Fibroblast of the aortic adventitia (primary cell): Measurements from ENCODE around the gene MARVELD3. TPM values are rescaled to one million over a fixed set of nuclear protein-coding genes. Genes with fewer than 3 reads are reported as not detected.

Experiments used
- DNase-seq: peaks from one replicate; pipeline ENCODE4 v3.0.0-alpha.2; 2010; ENCODE audit warnings: low read depth
- H3K4me3 ChIP-seq: 2 replicates; pipeline ENCODE4 v1.5.1; 2011; ENCODE audit warnings: low read depth, mild to moderate bottlenecking, control low read depth, low read length, moderate library complexity
- total RNA-seq: library from RNA; depleted of rRNA; stranded (reverse); fragments of >200 nt; gene quantifications from 2 replicates; pipeline ENCODE4 v1.2.3, GENCODE V29; 2012; ENCODE audit warnings: low replicate concordance
- TF ChIP-seq, protein P1 (sequence below): IDR thresholded peaks from 2 replicates; pipeline ENCODE4 v1.5.1; 2011; ENCODE audit warnings: mild to moderate bottlenecking, low read length, control low read depth, inconsistent platforms; ENCODE audit not compliant: insufficient read depth

The MARVELD3 gene
- total RNA-seq, 1 donor: not detected

DNA sequence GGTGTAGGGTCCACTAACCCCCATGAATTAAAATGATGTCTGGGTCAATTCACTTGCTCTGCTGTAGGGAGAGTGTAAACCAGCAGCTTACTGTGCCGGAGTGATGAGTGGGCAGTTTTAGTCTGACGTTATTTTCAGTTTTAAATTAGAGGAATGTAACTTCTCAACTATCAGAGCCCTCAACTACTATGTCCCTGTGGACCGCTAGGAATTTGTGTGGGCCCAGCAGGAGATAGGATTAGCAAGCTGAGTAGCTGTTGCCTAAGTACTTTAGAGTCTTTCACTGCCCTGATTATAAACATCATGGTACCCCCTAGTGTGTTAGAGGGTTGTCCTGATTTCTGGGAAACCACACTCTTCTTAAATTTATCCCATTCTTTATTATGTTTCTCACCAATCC lies 11.4 kb downstream of the MARVELD3 start:
- H3K4me3 ChIP-seq: no peak overlapping the region
- TF ChIP-seq, protein P1, sequence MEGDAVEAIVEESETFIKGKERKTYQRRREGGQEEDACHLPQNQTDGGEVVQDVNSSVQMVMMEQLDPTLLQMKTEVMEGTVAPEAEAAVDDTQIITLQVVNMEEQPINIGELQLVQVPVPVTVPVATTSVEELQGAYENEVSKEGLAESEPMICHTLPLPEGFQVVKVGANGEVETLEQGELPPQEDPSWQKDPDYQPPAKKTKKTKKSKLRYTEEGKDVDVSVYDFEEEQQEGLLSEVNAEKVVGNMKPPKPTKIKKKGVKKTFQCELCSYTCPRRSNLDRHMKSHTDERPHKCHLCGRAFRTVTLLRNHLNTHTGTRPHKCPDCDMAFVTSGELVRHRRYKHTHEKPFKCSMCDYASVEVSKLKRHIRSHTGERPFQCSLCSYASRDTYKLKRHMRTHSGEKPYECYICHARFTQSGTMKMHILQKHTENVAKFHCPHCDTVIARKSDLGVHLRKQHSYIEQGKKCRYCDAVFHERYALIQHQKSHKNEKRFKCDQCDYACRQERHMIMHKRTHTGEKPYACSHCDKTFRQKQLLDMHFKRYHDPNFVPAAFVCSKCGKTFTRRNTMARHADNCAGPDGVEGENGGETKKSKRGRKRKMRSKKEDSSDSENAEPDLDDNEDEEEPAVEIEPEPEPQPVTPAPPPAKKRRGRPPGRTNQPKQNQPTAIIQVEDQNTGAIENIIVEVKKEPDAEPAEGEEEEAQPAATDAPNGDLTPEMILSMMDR: no peak
- peak; percentile 74 for DNase-seq

DNA sequence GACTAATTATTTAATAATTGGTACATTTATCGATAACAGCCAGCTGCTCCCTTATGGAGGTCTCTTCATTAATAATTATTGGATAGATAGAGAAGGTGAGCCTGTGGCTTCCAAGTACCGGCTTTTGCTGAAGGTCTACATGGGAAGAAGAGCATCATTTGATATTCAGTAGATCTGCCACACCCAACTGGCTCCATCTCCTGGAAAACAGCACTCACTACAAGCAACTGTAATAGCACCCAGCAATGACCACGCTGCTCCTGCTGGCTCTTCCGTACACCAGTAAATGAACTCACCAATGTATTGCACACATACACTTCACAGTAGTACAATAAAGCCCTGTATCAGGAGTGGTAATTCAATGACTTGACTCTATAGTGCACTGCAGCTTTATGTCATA lies 19.5 kb downstream of the MARVELD3 start:
- DNase-seq: peak; percentile 16
- TF ChIP-seq, protein P1: peak; percentile 40
- no peak overlapping the region for H3K4me3 ChIP-seq

DNA sequence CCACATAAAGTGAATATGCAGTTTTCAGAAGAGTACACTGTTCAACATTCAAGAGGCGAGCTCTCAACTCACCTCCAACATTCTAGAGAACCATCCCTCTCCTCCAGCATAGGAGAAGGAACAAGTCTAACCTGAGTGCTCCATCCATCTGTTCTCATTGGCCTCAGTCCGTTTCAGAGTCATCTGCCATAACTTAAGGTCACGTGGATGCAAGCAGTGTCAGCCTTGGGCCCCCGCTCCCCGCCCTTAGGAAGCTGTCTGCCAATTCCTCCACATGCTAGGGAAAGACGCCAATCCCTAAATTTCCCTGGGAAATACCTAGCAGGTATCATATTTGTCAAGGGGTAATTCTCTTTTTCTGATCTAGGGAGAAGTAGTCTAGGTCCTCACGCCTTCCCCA lies 21.4 kb downstream of the MARVELD3 start:
- DNase-seq: no peak
- TF ChIP-seq, protein P1: no peak
- no peak overlapping the region for H3K4me3 ChIP-seq

DNA sequence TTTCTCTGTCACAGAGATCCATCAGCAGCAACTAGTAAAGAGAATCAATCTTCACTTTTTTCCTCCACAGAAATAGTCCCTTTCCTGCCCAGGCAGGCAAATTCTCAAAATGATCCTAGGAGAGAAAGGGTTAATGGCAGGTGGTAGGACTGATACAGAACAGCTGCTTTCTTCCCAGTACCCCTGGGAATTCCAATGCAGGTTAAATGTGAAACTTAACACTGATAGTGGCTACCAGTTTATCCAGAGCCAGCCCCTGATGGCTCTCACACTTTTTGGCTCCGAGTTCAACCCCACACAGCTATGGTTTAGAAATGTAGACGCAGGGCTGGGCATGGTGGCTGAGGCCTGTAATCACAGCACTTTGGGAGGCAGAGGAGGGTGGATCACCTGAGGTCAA lies 22.2 kb downstream of the MARVELD3 start:
- DNase-seq: no peak
- H3K4me3 ChIP-seq: no peak overlapping the region
- TF ChIP-seq, protein P1: no peak

DNA sequence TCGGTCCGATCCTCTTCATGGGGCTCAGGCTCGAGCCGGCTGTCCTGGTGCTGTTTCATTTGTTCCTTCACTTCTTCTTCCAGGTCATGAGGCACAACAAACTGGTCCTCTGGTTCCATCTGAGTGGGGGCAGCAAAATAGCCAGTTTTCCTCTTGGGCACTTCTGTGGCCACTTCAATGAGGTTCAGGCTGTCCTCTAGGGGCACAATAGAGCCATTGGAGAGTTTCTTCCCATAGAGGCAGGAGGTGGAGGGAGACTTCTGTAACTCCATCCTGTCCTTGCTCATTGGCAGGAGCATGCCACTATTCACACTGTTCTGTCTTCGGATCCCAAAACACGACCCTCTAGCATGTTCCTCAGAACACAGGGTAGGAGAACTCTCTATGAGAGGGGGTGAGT lies 22.9 kb downstream of the MARVELD3 start:
- TF ChIP-seq, protein P1: peak; percentile 37
- H3K4me3 ChIP-seq: no peak overlapping the region
- no peak for DNase-seq

DNA sequence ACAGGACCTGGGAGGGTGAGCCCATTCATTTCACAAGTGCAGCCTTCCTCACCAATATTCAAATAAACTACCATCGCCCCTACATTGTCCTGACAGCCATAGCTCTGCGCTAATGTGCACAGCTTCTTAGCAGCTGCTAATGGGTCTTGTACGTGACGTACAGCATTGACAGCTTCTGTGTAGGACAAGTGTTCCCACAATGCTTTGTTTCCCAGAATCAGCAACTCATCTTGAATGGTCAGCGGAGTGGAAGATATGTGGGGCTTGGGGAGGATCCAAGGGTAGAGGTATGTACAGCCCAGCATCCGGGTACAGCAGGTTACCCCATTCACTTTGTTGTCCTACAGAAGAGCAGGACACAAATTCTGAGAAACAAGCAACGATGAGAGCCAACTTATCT lies 23.7 kb downstream of the MARVELD3 start:
- TF ChIP-seq, protein P1: no peak
- DNase-seq: no peak
- no peak overlapping the region for H3K4me3 ChIP-seq

DNA sequence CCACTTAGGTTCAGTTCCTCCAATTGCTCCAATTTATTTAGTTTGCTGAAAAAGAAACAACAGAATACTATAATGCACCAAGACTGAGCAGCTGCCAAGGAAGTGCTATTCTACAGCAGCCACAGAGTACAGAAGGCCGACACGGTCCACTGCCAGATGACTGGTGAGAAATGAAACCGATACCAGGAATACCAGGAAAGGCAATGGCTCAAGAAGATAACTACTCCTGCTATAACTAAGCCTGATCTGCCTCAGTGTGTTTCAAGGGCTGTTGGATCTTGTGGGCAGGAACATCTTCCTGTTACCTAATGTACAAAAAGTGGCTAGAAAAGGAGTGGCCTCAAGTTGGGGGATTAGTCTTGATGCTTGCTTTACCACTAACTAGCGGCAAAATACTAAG lies 32.8 kb downstream of the MARVELD3 start:
- H3K4me3 ChIP-seq: no peak overlapping the region
- TF ChIP-seq, protein P1: no peak
- no peak for DNase-seq
